HepG2 (cell line): ENCODE data around the gene SDR39U1. TPM values are rescaled to one million over a fixed set of nuclear protein-coding genes. Genes with fewer than 3 reads are reported as not detected.

Source experiments
- ARID5B ChIP-seq: IDR thresholded peaks from 2 replicates; pipeline ENCODE4 v1.4.0; 2020; ENCODE audit warnings: mild to moderate bottlenecking, missing genetic modification reagents
- IKZF4 ChIP-seq: sonication (generic); formaldehyde crosslinking; IDR thresholded peaks from 2 replicates; pipeline ENCODE4 v1.5.1; 2020; ENCODE audit warnings: borderline replicate concordance, mild to moderate bottlenecking, low read depth, missing genetic modification reagents; ENCODE audit errors: not compliant biosample characterization
- JDP2 ChIP-seq: sonication (generic); formaldehyde crosslinking; IDR thresholded peaks from 2 replicates; pipeline ENCODE4 v1.8.1; 2022; ENCODE audit warnings: missing genetic modification reagents, borderline replicate concordance
- NCOA5 ChIP-seq: sonication (generic); formaldehyde crosslinking; IDR thresholded peaks from 2 replicates; pipeline ENCODE4 v1.4.0; 2020; ENCODE audit warnings: missing genetic modification reagents
- NR0B2 ChIP-seq: sonication (generic); formaldehyde crosslinking; IDR thresholded peaks from 2 replicates; pipeline ENCODE4 v1.4.0; 2020; ENCODE audit warnings: mild to moderate bottlenecking, missing genetic modification reagents
- NR2F6 ChIP-seq, 2 experiments: IDR thresholded peaks; 2 replicates each; pipeline ENCODE4 v1.6.1; 2016; ENCODE audit warnings: antibody characterized with exemption in 1 of 2, mild to moderate bottlenecking in 1 of 2
- NR3C1 ChIP-seq: sonication (generic); formaldehyde crosslinking; IDR thresholded peaks from 2 replicates; pipeline ENCODE4 v1.4.0; 2020; ENCODE audit warnings: missing genetic modification reagents
- PHF20 ChIP-seq: sonication (generic); formaldehyde crosslinking; IDR thresholded peaks from 2 replicates; pipeline ENCODE4 v1.5.0; 2020; ENCODE audit warnings: mild to moderate bottlenecking, missing genetic modification reagents
- RERE ChIP-seq: IDR thresholded peaks from 2 replicates; pipeline ENCODE4 v1.6.1; 2016; ENCODE audit warnings: low read depth, missing genetic modification reagents, missing compliant biosample characterization
- RFXAP ChIP-seq: sonication (generic); formaldehyde crosslinking; IDR thresholded peaks from 2 replicates; pipeline ENCODE4 v1.4.0; 2020; ENCODE audit warnings: missing genetic modification reagents, borderline replicate concordance
- RXRB ChIP-seq: IDR thresholded peaks from 2 replicates; pipeline ENCODE4 v1.6.1; 2016; ENCODE audit warnings: borderline replicate concordance, missing genetic modification reagents, missing compliant biosample characterization
- SALL1 ChIP-seq: sonication (generic); formaldehyde crosslinking; IDR thresholded peaks from 2 replicates; pipeline ENCODE4 v1.8.0; 2022; ENCODE audit warnings: mild to moderate bottlenecking, missing genetic modification reagents
- TCF12 ChIP-seq, 2 experiments: fragments of 450-650 bp in 1 of 2; sonication (generic) in 1 of 2; formaldehyde crosslinking in 1 of 2; IDR thresholded peaks; 2 replicates each; pipeline versions ENCODE4 v1.6.1 to v1.8.0; 2017 to 2022; ENCODE audit warnings: antibody characterized with exemption in 1 of 2, mild to moderate bottlenecking in 1 of 2, missing genetic modification reagents in 1 of 2, moderate library complexity in 1 of 2
- ZBTB7A ChIP-seq: sonication (generic); formaldehyde crosslinking; IDR thresholded peaks from 2 replicates; pipeline ENCODE4 v1.8.0; 2022; ENCODE audit warnings: mild to moderate bottlenecking, missing genetic modification reagents
- ZNF121 ChIP-seq: sonication (generic); formaldehyde crosslinking; IDR thresholded peaks from 2 replicates; pipeline ENCODE4 v1.5.0; 2020; ENCODE audit warnings: mild to moderate bottlenecking, missing genetic modification reagents
- ZNF136 ChIP-seq: sonication (generic); formaldehyde crosslinking; IDR thresholded peaks from 2 replicates; pipeline ENCODE4 v1.8.1; 2022; ENCODE audit warnings: low read depth, mild to moderate bottlenecking, moderate library complexity, missing genetic modification reagents
- ZNF841 ChIP-seq: sonication (generic); formaldehyde crosslinking; IDR thresholded peaks from 2 replicates; pipeline ENCODE4 v1.8.1; 2023; ENCODE audit warnings: missing genetic modification reagents, borderline replicate concordance
- polyA plus RNA-seq, 8 experiments: library from polyadenylated mRNA; depleted of rRNA in 3 of 8; stranded (reverse) in 7 of 8; unstranded in 1 of 8; fragments of >200 nt; fragmentation: Illumina TruSeq in 4 of 8; extraction: Trizol in 4 of 8; gene quantifications; 2 replicates each; pipeline versions ENCODE4 v1.2.1 to v1.2.3, GENCODE V29; 2011 to 2016; ENCODE audit warnings: low read depth in 4 of 8, missing spikeins in 1 of 8, mixed read lengths in 1 of 8; ENCODE audit not compliant: insufficient read depth in 1 of 8
- total RNA-seq, 5 experiments: library from RNA; depleted of rRNA; stranded (reverse); fragments of >200 nt; fragmentation: Illumina TruSeq; extraction: Trizol; gene quantifications; 2 replicates each; pipeline ENCODE4 v1.2.3, GENCODE V29; 2016; ENCODE audit warnings: low read depth in 1 of 5
- TF ChIP-seq, protein P1 (sequence below): IDR thresholded peaks from 2 replicates; pipeline ENCODE4 v1.6.1; 2016; ENCODE audit warnings: low read depth, borderline replicate concordance

The SDR39U1 gene
- total and polyA plus RNA-seq, 2 of the 13 experiments (the other 11 are each of a cell fraction or from before 2014, with no cell fraction given): 34.4 to 129 TPM

DNA sequence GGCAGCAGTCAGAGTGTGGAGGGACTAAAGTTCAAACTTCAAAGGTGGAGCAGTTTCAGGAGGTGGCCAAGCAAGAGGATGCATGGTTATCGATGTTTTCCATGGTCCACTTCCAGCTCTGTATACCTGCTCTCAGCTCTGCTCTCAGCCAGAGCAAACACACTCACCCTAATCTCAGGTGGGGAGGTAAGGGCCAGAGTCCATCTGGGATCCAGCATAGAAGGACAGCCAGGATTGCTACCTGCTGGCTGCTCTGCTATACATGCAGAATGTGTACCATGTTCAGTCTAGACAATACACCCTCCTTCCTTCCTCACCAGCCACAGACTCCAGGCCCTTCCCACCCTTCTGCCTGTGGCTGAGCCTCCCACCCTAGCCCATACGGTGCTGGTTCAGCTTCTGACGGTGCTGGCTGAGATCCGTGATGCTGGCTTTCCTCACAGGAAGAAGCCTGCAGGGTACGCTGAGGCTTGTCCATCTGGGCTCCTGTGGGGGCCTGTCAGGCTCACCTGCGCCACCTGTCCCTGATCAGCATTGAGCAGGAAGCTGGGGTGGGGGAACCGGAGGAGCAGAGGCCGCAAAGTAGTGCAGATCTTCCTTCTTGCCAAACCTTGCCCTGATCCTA, 15.6 kb downstream of the SDR39U1 start (continued):
- TF ChIP-seq ZNF841 (CRISPR knock-in tag): no peak
- TF ChIP-seq JDP2 (CRISPR knock-in tag): no peak
- TF ChIP-seq NCOA5 (CRISPR knock-in tag): no peak
- no peak for TF ChIP-seq ZNF121 (CRISPR knock-in tag)
- no peak for TF ChIP-seq ZNF136
- no peak for TF ChIP-seq ZBTB7A (CRISPR knock-in tag)
- TF ChIP-seq NR0B2 (CRISPR knock-in tag): no peak
- TF ChIP-seq RFXAP (CRISPR knock-in tag): peak; percentile 37; the same call in 1 of the 2 replicates
- TF ChIP-seq, protein P1, sequence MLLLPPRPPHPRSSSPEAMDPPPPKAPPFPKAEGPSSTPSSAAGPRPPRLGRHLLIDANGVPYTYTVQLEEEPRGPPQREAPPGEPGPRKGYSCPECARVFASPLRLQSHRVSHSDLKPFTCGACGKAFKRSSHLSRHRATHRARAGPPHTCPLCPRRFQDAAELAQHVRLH: peak; percentile 45; the same call in 1 of the 2 replicates
- TF ChIP-seq TCF12 (IDR thresholded peaks at IDR 0.05): no peak
- TF ChIP-seq TCF12 (CRISPR knock-in tag; IDR thresholded peaks at IDR 0.05): peak; percentile 12; the same call in 1 of the 2 replicates
- no peak for TF ChIP-seq RERE (CRISPR knock-in tag)
- no peak for TF ChIP-seq SALL1 (CRISPR knock-in tag)
- no peak for TF ChIP-seq PHF20 (CRISPR knock-in tag)
- peak; percentile 94 for TF ChIP-seq ARID5B (CRISPR knock-in tag)
- TF ChIP-seq RXRB (CRISPR knock-in tag): peak; percentile 61
- no peak for TF ChIP-seq NR3C1 (CRISPR knock-in tag)
- peak; percentile 30 for TF ChIP-seq IKZF4 (CRISPR knock-in tag)
- TF ChIP-seq NR2F6 (IDR thresholded peaks at IDR 0.05): no peak
- TF ChIP-seq NR2F6 (CRISPR knock-in tag; IDR thresholded peaks at IDR 0.05): peak; percentile 56; the same call in 1 of the 2 replicates
